Mammary epithelial cell (primary cell): ENCODE results near the gene SLC22A7.

Source experiments
- EZH2 ChIP-seq: IDR thresholded peaks from 2 replicates; pipeline ENCODE4 v1.6.1; 2012; ENCODE audit warnings: low read length, inconsistent platforms, borderline replicate concordance
- TF ChIP-seq, protein P1 (sequence below), 2 donors: IDR thresholded peaks in 1 of 2; conservative IDR thresholded peaks in 1 of 2; 2 replicates each; pipeline ENCODE4 v1.5.1; 2011 to 2012; ENCODE audit warnings: inconsistent platforms in 2 of 2, low read length in 2 of 2, mild to moderate bottlenecking in 2 of 2, control low read depth in 1 of 2, low read depth in 1 of 2; ENCODE audit not compliant: insufficient read depth in 1 of 2; ENCODE audit errors: extremely low read depth in 1 of 2

DNA sequence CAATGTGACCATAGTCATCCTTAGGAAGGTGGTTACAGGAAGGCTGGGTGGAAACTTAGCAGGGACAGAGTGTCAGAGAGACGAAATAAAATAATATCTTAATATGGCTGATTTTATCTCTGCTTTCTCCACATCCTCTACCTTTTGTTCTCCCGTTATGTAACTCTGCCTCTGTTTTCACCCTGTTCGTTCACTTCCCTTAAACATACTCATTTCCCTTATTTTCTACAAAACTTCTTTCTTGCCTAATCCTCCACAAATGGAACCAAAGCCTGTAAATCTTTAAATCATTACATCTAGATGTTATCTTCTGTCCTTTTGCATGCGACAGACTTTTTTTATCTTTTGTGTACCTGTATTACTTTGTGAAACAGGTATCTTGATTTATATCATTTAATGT is 33.8 kb downstream of the SLC22A7 start:
- TF ChIP-seq, protein P1, sequence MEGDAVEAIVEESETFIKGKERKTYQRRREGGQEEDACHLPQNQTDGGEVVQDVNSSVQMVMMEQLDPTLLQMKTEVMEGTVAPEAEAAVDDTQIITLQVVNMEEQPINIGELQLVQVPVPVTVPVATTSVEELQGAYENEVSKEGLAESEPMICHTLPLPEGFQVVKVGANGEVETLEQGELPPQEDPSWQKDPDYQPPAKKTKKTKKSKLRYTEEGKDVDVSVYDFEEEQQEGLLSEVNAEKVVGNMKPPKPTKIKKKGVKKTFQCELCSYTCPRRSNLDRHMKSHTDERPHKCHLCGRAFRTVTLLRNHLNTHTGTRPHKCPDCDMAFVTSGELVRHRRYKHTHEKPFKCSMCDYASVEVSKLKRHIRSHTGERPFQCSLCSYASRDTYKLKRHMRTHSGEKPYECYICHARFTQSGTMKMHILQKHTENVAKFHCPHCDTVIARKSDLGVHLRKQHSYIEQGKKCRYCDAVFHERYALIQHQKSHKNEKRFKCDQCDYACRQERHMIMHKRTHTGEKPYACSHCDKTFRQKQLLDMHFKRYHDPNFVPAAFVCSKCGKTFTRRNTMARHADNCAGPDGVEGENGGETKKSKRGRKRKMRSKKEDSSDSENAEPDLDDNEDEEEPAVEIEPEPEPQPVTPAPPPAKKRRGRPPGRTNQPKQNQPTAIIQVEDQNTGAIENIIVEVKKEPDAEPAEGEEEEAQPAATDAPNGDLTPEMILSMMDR (conservative IDR thresholded peaks at IDR 0.05 in 1 of 2, IDR thresholded peaks at IDR 0.05 in 1 of 2; ENCODE audit: extremely low read depth in 1 of 2, insufficient read depth in 1 of 2, low read depth in 1 of 2, low read length in 2 of 2) = no peak
- no peak for TF ChIP-seq EZH2
